PC-3 (cell line): ENCODE data around the gene LAMA2. TPM values are rescaled to one million over a fixed set of nuclear protein-coding genes. Genes with fewer than 3 reads are reported as not detected.

Source experiments
- ATAC-seq: fragments of 200-7000 bp; cut with Tn5 transposase; 2 replicates; pipeline ENCODE4 v1.9.1; 2020; ENCODE audit warnings: mild to moderate bottlenecking, moderate library complexity
- BruUV-seq: library from RNA; stranded (reverse); fragments of 400-500 nt; replicated peaks from 2 replicates; lab custom pipeline; 2021; lab: Mats Ljungman, UMichigan
- CTCF ChIA-PET: fragments of 300-600 bp; sonication (Branson Sonifier 250); formaldehyde crosslinking; loops from one replicate; lab custom pipeline; 2022; ENCODE audit warnings: antibody characterized with exemption; lab: Charles Lee
- POLR2A ChIA-PET: fragments of 300-600 bp; sonication (Branson Sonifier 250); formaldehyde crosslinking; loops from one replicate; lab custom pipeline; 2022; ENCODE audit warnings: antibody characterized with exemption; ENCODE audit not compliant: unreplicated experiment; lab: Charles Lee
- DNase-seq: peaks from one replicate; pipeline ENCODE4 v3.0.0-alpha.2; 2015
- H2AFZ ChIP-seq: fragments of 300-600 bp; sonication (generic); 2 replicates; pipeline ENCODE4 v1.6.0; 2016; ENCODE audit warnings: antibody characterized with exemption, low read length
- H3F3A ChIP-seq: fragments of 300-600 bp; sonication (generic); one replicate; pipeline ENCODE4 v1.6.0; 2017; ENCODE audit warnings: antibody characterized with exemption, low read length, control low read depth, mild to moderate bottlenecking; ENCODE audit not compliant: unreplicated experiment
- H3K27ac ChIP-seq: fragments of 300-600 bp; sonication (generic); 2 replicates; pipeline ENCODE4 v1.5.1; 2016; ENCODE audit warnings: mild to moderate bottlenecking, low read length
- H3K27me3 ChIP-seq: fragments of 300-600 bp; sonication (generic); 2 replicates; pipeline ENCODE4 v1.6.1; 2016; ENCODE audit warnings: low read length, mixed read lengths
- H3K36me3 ChIP-seq: fragments of 300-600 bp; sonication (generic); 2 replicates; pipeline ENCODE4 v1.6.1; 2016; ENCODE audit warnings: low read depth, mixed run types, low read length, mixed read lengths
- H3K4me1 ChIP-seq: fragments of 300-600 bp; sonication (generic); 2 replicates; pipeline ENCODE4 v1.5.1; 2016; ENCODE audit warnings: low read length; ENCODE audit not compliant: insufficient read depth
- H3K4me2 ChIP-seq: fragments of 300-600 bp; sonication (generic); 2 replicates; pipeline ENCODE4 v1.6.0; 2016; ENCODE audit warnings: low read length
- H3K4me3 ChIP-seq: fragments of 300-600 bp; sonication (generic); 2 replicates; pipeline ENCODE4 v1.5.1; 2016; ENCODE audit warnings: mild to moderate bottlenecking, low read length, mixed read lengths
- H3K79me2 ChIP-seq: fragments of 300-600 bp; sonication (generic); 2 replicates; pipeline ENCODE4 v1.6.1; 2017; ENCODE audit warnings: low read length, mixed read lengths
- H3K9ac ChIP-seq: fragments of 300-600 bp; sonication (generic); 2 replicates; pipeline ENCODE4 v1.6.0; 2016; ENCODE audit warnings: mild to moderate bottlenecking, low read length
- H3K9me2 ChIP-seq: fragments of 300-600 bp; sonication (generic); replicated peaks from 2 replicates; pipeline ENCODE4 v1.6.1; 2016; ENCODE audit warnings: mixed run types, low read length, mixed read lengths
- H3K9me3 ChIP-seq: fragments of 300-600 bp; sonication (generic); 2 replicates; pipeline ENCODE4 v1.6.1; 2016; ENCODE audit warnings: low read length, mixed read lengths
- H4K20me1 ChIP-seq: fragments of 300-600 bp; sonication (generic); 2 replicates; pipeline ENCODE4 v1.6.1; 2016; ENCODE audit warnings: low read length, mixed read lengths
- CTCF ChIP-seq: fragments of 300-600 bp; sonication (generic); conservative IDR thresholded peaks from 2 replicates; pipeline ENCODE4 v1.5.1; 2017; ENCODE audit warnings: antibody characterized with exemption, low read depth, mild to moderate bottlenecking, low read length
- EZH2 ChIP-seq: fragments of 300-600 bp; sonication (generic); IDR thresholded peaks from one replicate; pipeline ENCODE4 v1.6.1; 2017; ENCODE audit warnings: antibody characterized with exemption, mild to moderate bottlenecking, low read length; ENCODE audit not compliant: unreplicated experiment
- EZH2phosphoT487 ChIP-seq: fragments of 300-600 bp; sonication (generic); IDR thresholded peaks from 2 replicates; pipeline ENCODE4 v1.6.1; 2018; ENCODE audit warnings: mild to moderate bottlenecking, antibody characterized with exemption, low read length, borderline replicate concordance
- intact Hi-C: fragments of 100-400 bp; cut with micrococcal nuclease; formaldehyde crosslinking; loops from 2 replicates; pipeline ENCODE4 v1.9.0; 2023
- total RNA-seq: library from RNA; depleted of rRNA; stranded (reverse); fragments of >200 nt; gene quantifications from 2 replicates; pipeline ENCODE4 v1.2.3, GENCODE V29; 2014

The LAMA2 gene
- total RNA-seq, 1 experiment from 2014 or later, result 0.22 TPM

- TF ChIP-seq EZH2phosphoT487, result no peak
- no peak for TF ChIP-seq EZH2
- TF ChIP-seq CTCF, result no peak
- Histone ChIP-seq H2AFZ (no peak overlapping the region), H3K9ac (no peak overlapping the region), H3K4me3 (no peak overlapping the region), H3K4me2 (no peak overlapping the region), H3F3A (no peaks in the 10 kb centered on the region), H3K4me1 (peaks cover 17% of the 10 kb centered on the region), H4K20me1 (no peaks in the 10 kb centered on the region), H3K27me3 (no peaks in the 10 kb centered on the region), H3K9me2 (no peaks in the 10 kb centered on the region), H3K79me2 (no peaks in the 10 kb centered on the region), H3K27ac (no peak overlapping the region), H3K36me3 (no peaks in the 10 kb centered on the region), H3K9me3 (no peaks in the 10 kb centered on the region)
- intact Hi-C loops, result no loop called here
- no TSS peak for BruUV-seq
- CTCF ChIA-PET, result no interaction called here
- DNase-seq (no peak), ATAC-seq (no peak)
- POLR2A ChIA-PET, result no interaction called here
These were observed 298.1 kb downstream of the LAMA2 start for GRCh38 chr6:129181001-129181400.

- Histone ChIP-seq H4K20me1 (no peaks in the 10 kb centered on the region), H3F3A (no peaks in the 10 kb centered on the region), H3K4me1 (peaks cover 30% of the 10 kb centered on the region), H3K4me2 (peak overlapping the region; percentile 62), H3K27ac (peak overlapping the region; percentile 48), H3K9me2 (no peaks in the 10 kb centered on the region), H3K27me3 (no peaks in the 10 kb centered on the region), H3K79me2 (no peaks in the 10 kb centered on the region), H3K9me3 (no peaks in the 10 kb centered on the region), H3K36me3 (no peaks in the 10 kb centered on the region), H3K4me3 (no peak overlapping the region), H2AFZ (no peak overlapping the region), H3K9ac (no peak overlapping the region)
- BruUV-seq, result no TSS peak
- CTCF ChIA-PET, result no interaction called here
- intact Hi-C loops, result no loop called here
- TF ChIP-seq EZH2 (no peak), CTCF (no peak), EZH2phosphoT487 (no peak)
- ATAC-seq, result no peak
- DNase-seq, result no peak
- POLR2A ChIA-PET, result no interaction called here
These were observed 300.3 kb downstream of the LAMA2 start for GRCh38 chr6:129183187-129183591.

GRCh38 chr6:129183681-129184301 lies 300.9 kb downstream of the LAMA2 start:
- intact Hi-C loops, result no loop called here
- no TSS peak for BruUV-seq
- H3K4me2 ChIP-seq, result peak overlapping the region; percentile 62
- no peaks in the 10 kb centered on the region for H3K9me3 ChIP-seq
- no peaks in the 10 kb centered on the region for H3K79me2 ChIP-seq
- H3K9me2 ChIP-seq, result no peaks in the 10 kb centered on the region
- TF ChIP-seq EZH2 (no peak), CTCF (no peak), EZH2phosphoT487 (no peak)
- ChIA-PET POLR2A (no interaction called here), CTCF (no interaction called here)
- no peak overlapping the region for H3K9ac ChIP-seq
- H3K36me3 ChIP-seq, result no peaks in the 10 kb centered on the region
- H3F3A ChIP-seq, result no peaks in the 10 kb centered on the region
- peak; percentile 71 for DNase-seq
- no peaks in the 10 kb centered on the region for H4K20me1 ChIP-seq
- peaks cover 30% of the 10 kb centered on the region for H3K4me1 ChIP-seq
- ATAC-seq, result peak; percentile 75
- H3K27me3 ChIP-seq, result no peaks in the 10 kb centered on the region
- H3K27ac ChIP-seq, result peak overlapping the region; percentile 48
- H3K4me3 ChIP-seq, result no peak overlapping the region
- no peak overlapping the region for H2AFZ ChIP-seq
